Right lobe of liver (tissue), 6 donors: ENCODE measurements around the gene FCER1G. TPM values are rescaled to one million over a fixed set of nuclear protein-coding genes. Genes with fewer than 3 reads are reported as not detected.

Experiments
- ATAC-seq, 4 donors: fragments of 200-7000 bp; cut with Tn5 transposase; one replicate each; pipeline ENCODE4 v1.9.1; 2020; ENCODE audit warnings: mild to moderate bottlenecking in 4 of 4, moderate library complexity in 4 of 4
- DNase-seq, 3 donors: peaks; one replicate each; pipeline ENCODE4 v3.0.0-alpha.2; 2020
- H3K27ac ChIP-seq, 3 donors: fragments of 200-600 bp; one replicate each; pipeline ENCODE4 v1.8.0; 2022
- H3K27me3 ChIP-seq, 2 donors: fragments of 200-600 bp; one replicate each; pipeline ENCODE4 v1.8.0; 2022
- H3K36me3 ChIP-seq, 4 donors: fragments of 200-600 bp; sonication (generic) in 1 of 4; one replicate each; pipeline versions ENCODE4 v1.5.1 to v1.8.0; 2017 to 2022; ENCODE audit warnings: control low read depth in 1 of 4
- H3K4me1 ChIP-seq, 4 donors: fragments of 200-600 bp; sonication (generic) in 1 of 4; one replicate each; pipeline versions ENCODE4 v1.5.1 to v1.8.0; 2017 to 2022; ENCODE audit warnings: control low read depth in 1 of 4
- H3K4me3 ChIP-seq, 3 donors: fragments of 200-600 bp; one replicate each; pipeline ENCODE4 v1.8.0; 2022
- H3K9me3 ChIP-seq, 4 donors: fragments of 200-600 bp; sonication (generic) in 1 of 4; one replicate each; pipeline versions ENCODE4 v1.5.1 to v1.8.0; 2017 to 2022; ENCODE audit warnings: control low read depth in 1 of 4
- CTCF ChIP-seq, 4 donors: fragments of 200-600 bp in 3 of 4; fragments of 450-650 bp in 1 of 4; IDR thresholded peaks; one replicate each; pipeline versions ENCODE4 v1.5.1 to v1.8.0; 2016 to 2022; ENCODE audit warnings: antibody characterized with exemption in 4 of 4, mild to moderate bottlenecking in 2 of 4
- POLR2A ChIP-seq: fragments of 450-650 bp; IDR thresholded peaks from one replicate; pipeline ENCODE4 v1.6.1; 2017; ENCODE audit warnings: antibody characterized with exemption, mild to moderate bottlenecking
- WGBS: methylation state at CpG from one replicate; pipeline ENCODE4 v1.1.6; 2018; ENCODE audit warnings: low coverage, low lambda C conversion rate; ENCODE audit not compliant: insufficient coverage; ENCODE audit errors: missing lambda C conversion rate; 5-methylcytosine and 5-hydroxymethylcytosine counted together
- intact Hi-C, 2 donors: fragments of 100-400 bp; cut with DNase I; formaldehyde crosslinking; loops; one replicate each; pipeline versions ENCODE4 v1.11.2 to v1.14.1; 2022
- total RNA-seq, 6 experiments: library from RNA; depleted of rRNA in 2 of 6; stranded (reverse); fragments of >200 nt in 2 of 6; fragmentation: NEBNext Ultra II Directional in 3 of 6; extraction: Animal tissue kit (Norgen Biotek cat#: 25700) in 3 of 6; gene quantifications; one replicate each; pipeline versions ENCODE4 v1.1.0 to v1.2.4, GENCODE V29; 2016 to 2023
- donor health status: DM: no; HTN: yes; CAD: no.
- donor health status: DM: no; HTN: no; CAD: no.
- donor health status: DM: no; HTN: no; CAD: no.
- donor health status: DM: no; HTN: yes; CAD: no.
- donor health status: DM: no; HTN: yes; CAD: no.

Gene FCER1G
- total RNA-seq, 6 experiments from 2014 or later, result 11.5 to 54.0 (median 19.0) TPM

- ATAC-seq (no peak), DNase-seq (no peak)
- H3K4me3 ChIP-seq, result peak overlapping the region in 1 of 3 donors; percentile 38
- H3K9me3 ChIP-seq, result no peaks in the 10 kb centered on the region
- intact Hi-C loops, result loop anchor here (10.0 kb wide), 2 partner anchors 178 to 188 kb away; no protein-coding TSS in a partner anchor
- H3K27ac ChIP-seq, result peak overlapping the region; percentile 36 to 95 (median 55)
- no peak for TF ChIP-seq CTCF (IDR thresholded peaks at IDR 0.05)
- TF ChIP-seq POLR2A, result peak; percentile 8
- H3K36me3 ChIP-seq, result no peaks in the 10 kb centered on the region
- peaks cover 0 to 31% (median 19%) of the 10 kb centered on the region in 4 donors for H3K4me1 ChIP-seq
- WGBS, result 55% methylated on average over 8 of the region's 27 CpGs
- H3K27me3 ChIP-seq, result no peaks in the 10 kb centered on the region
Measured at GRCh38 chr1:161196521-161197451, 18.3 kb upstream of the FCER1G start.

GRCh38 chr1:161197560-161198193, 17.4 kb upstream of the FCER1G start:
- WGBS, result 55% methylated on average over 4 of the region's 11 CpGs
- no peak for ATAC-seq
- Histone ChIP-seq H3K27ac (peak overlapping the region; percentile 36 to 95 (median 55)), H3K4me1 (peaks cover 0 to 30% (median 18%) of the 10 kb centered on the region in 4 donors), H3K9me3 (no peaks in the 10 kb centered on the region), H3K36me3 (no peaks in the 10 kb centered on the region), H3K27me3 (no peaks in the 10 kb centered on the region), H3K4me3 (peak overlapping the region; percentile 19 to 38 (median 23))
- no peak for TF ChIP-seq CTCF (IDR thresholded peaks at IDR 0.05)
- intact Hi-C loops, result loop anchor here (10.0 kb wide), 2 partner anchors 177 to 187 kb away; no protein-coding TSS in a partner anchor
- DNase-seq, result no peak

GRCh38 chr1:161198194-161198896, 16.8 kb upstream of the FCER1G start:
- Histone ChIP-seq H3K4me3 (peak overlapping the region; percentile 19 to 38 (median 23)), H3K27me3 (no peaks in the 10 kb centered on the region), H3K27ac (peak overlapping the region; percentile 55 to 95 (median 92)), H3K36me3 (peaks cover 0 to under 1% (median 0%) of the 10 kb centered on the region in 4 donors), H3K9me3 (no peaks in the 10 kb centered on the region), H3K4me1 (peaks cover 0 to 27% (median 14%) of the 10 kb centered on the region in 4 donors)
- 13% methylated on average over 7 of the region's 20 CpGs for WGBS
- DNase-seq (peak in 1 of 3 donors; percentile 30), ATAC-seq (no peak)
- intact Hi-C loops, result loop anchor here (10.0 kb wide), 2 partner anchors 176 to 186 kb away; no protein-coding TSS in a partner anchor
- TF ChIP-seq CTCF (IDR thresholded peaks at IDR 0.05) (no peak), POLR2A (no peak)

GRCh38 chr1:161198897-161199431, 16.1 kb upstream of the FCER1G start, which contains the start of gene ADAMTS4:
Gene ADAMTS4, minus strand, starts transcription at chr1:161199054. Its CDS starts 427 bp downstream, at chr1:161198627.
- intact Hi-C loops, result loop anchor here (10.0 kb wide), 2 partner anchors 176 to 186 kb away; no protein-coding TSS in a partner anchor
- Histone ChIP-seq H3K4me3 (peak within 1 kb of the TSS; percentile 19 to 38 (median 23)), H3K9me3 (no peaks in the 10 kb centered on the region), H3K36me3 (peaks cover 0 to 6% (median under 1%) of the 10 kb centered on the region in 4 donors), H3K27me3 (no peaks in the 10 kb centered on the region), H3K27ac (peak within 1 kb of the TSS; percentile 55 to 95 (median 92)), H3K4me1 (peaks cover 0 to 28% (median 11%) of the 10 kb centered on the region in 4 donors)
- peak in 1 of 4 donors; percentile 3 for ATAC-seq
- DNase-seq, result peak in 1 of 3 donors; percentile 49
- 59% methylated on average over 5 of the region's 11 CpGs for whole genome bisulfite sequencing
- TF ChIP-seq CTCF (IDR thresholded peaks at IDR 0.05) (no peak), POLR2A (peak; percentile 73)
